AG09319 (cell line): ENCODE measurements around the gene LCN12.

Experiments used
- DNase-seq: peaks from one replicate; pipeline ENCODE4 v3.0.0-alpha.2; 2010; ENCODE audit warnings: low read depth; ENCODE audit errors: extremely low read depth
- CTCF ChIP-seq: IDR thresholded peaks from 2 replicates; pipeline ENCODE4 v1.5.1; 2011; ENCODE audit warnings: low read depth, mild to moderate bottlenecking, inconsistent platforms, low read length, moderate library complexity

The LCN12 gene

GRCh38 chr9:136983167-136983566, 31.1 kb downstream of the LCN12 start:
- no peak for DNase-seq
- TF ChIP-seq CTCF: no peak

- TF ChIP-seq CTCF: no peak
- DNase-seq: no peak
Observed at GRCh38 chr9:136983656-136984314, 31.7 kb downstream of the LCN12 start.

- no peak for DNase-seq
Observed at GRCh38 chr9:136984464-136985026, 32.5 kb downstream of the LCN12 start.

GRCh38 chr9:136985027-136985602, 33.0 kb downstream of the LCN12 start:
- DNase-seq: no peak
- TF ChIP-seq CTCF: no peak

More at GRCh38 chr9:136984464-136985026, 32.5 kb downstream of the LCN12 start:
- no peak for TF ChIP-seq CTCF

GRCh38 chr9:136985853-136986252, 33.8 kb downstream of the LCN12 start:
- DNase-seq: no peak
- no peak for TF ChIP-seq CTCF

- no peak for TF ChIP-seq CTCF
- DNase-seq: no peak
Observed at GRCh38 chr9:136988872-136989271, 36.8 kb downstream of the LCN12 start.

GRCh38 chr9:136990242-136990911, 38.3 kb downstream of the LCN12 start:
- DNase-seq: no peak
- TF ChIP-seq CTCF: no peak
